Mucosa of descending colon (tissue), 3 donors: ENCODE measurements around the gene THAP4. TPM values are rescaled to one million over a fixed set of nuclear protein-coding genes. Genes with fewer than 3 reads are reported as not detected.
A peak's percentile ranks its signal among the peaks of the same experiment; 100 is the strongest.

Experiments used
- ATAC-seq: fragments of 200-7000 bp; cut with Tn5 transposase; one replicate; pipeline ENCODE4 v1.9.1; 2020; ENCODE audit warnings: mild to moderate bottlenecking, moderate library complexity
- DNase-seq, 3 donors: peaks; one replicate each; pipeline ENCODE4 v3.0.0-alpha.2; 2020
- H3K36me3 ChIP-seq: fragments of 200-600 bp; one replicate; pipeline ENCODE4 v1.8.0; 2021; ENCODE audit warnings: low read depth, mild to moderate bottlenecking
- H3K4me1 ChIP-seq: fragments of 200-600 bp; one replicate; pipeline ENCODE4 v1.8.0; 2021; ENCODE audit warnings: low read depth, mild to moderate bottlenecking
- H3K4me3 ChIP-seq: fragments of 200-600 bp; one replicate; pipeline ENCODE4 v1.8.0; 2021; ENCODE audit warnings: mild to moderate bottlenecking
- H3K9me3 ChIP-seq: fragments of 200-600 bp; one replicate; pipeline ENCODE4 v1.8.0; 2021; ENCODE audit warnings: mild to moderate bottlenecking
- CTCF ChIP-seq: fragments of 200-600 bp; IDR thresholded peaks from one replicate; pipeline ENCODE4 v1.8.0; 2022; ENCODE audit warnings: antibody characterized with exemption, mild to moderate bottlenecking
- intact Hi-C, 2 donors: fragments of 100-400 bp; cut with DNase I in 1 of 2; cut with micrococcal nuclease in 1 of 2; formaldehyde crosslinking; loops; one replicate each; pipeline versions ENCODE4 v1.11.0 to v1.11.1; 2022; cut with DNase I, micrococcal nuclease
- total RNA-seq, 3 donors: library from RNA; stranded (reverse); fragmentation: NEBNext Ultra II Directional in 2 of 3; extraction: Animal tissue kit (Norgen Biotek cat#: 25700) in 2 of 3; gene quantifications; one replicate each; pipeline versions ENCODE4 v1.2.1 to v1.2.4, GENCODE V29; 2021 to 2023
- donor health status: DM: no; HTN: no; CAD: no; lungs with moderate emphysema.
- donor health status: DM: no; HTN: no; CAD: no.
- donor health status: DM: no; HTN: yes; CAD: no.

Gene THAP4
- total RNA-seq, 3 donors from 2014 or later = 67.3 to 86.2 (median 68.8) TPM

GRCh38 chr2:241542278-241542605, 94.7 kb downstream of the THAP4 start:
- no peak for ATAC-seq
- Histone ChIP-seq H3K4me3 (no peak overlapping the region), H3K4me1 (peaks cover 11% of the 10 kb centered on the region), H3K36me3 (no peaks in the 10 kb centered on the region), H3K9me3 (no peaks in the 10 kb centered on the region)
- intact Hi-C loops = no loop called here
- TF ChIP-seq CTCF = no peak
- DNase-seq = no peak

- Histone ChIP-seq H3K4me3 (no peak overlapping the region), H3K36me3 (no peaks in the 10 kb centered on the region), H3K4me1 (peaks cover 11% of the 10 kb centered on the region), H3K9me3 (no peaks in the 10 kb centered on the region)
- no peak for TF ChIP-seq CTCF
- DNase-seq (no peak), ATAC-seq (no peak)
- intact Hi-C loops = no loop called here
These were observed 95.2 kb downstream of the THAP4 start for GRCh38 chr2:241541564-241542277.

- TF ChIP-seq CTCF = no peak
- no peak overlapping the region for H3K4me3 ChIP-seq
- H3K4me1 ChIP-seq = peaks cover 11% of the 10 kb centered on the region
- H3K36me3 ChIP-seq = no peaks in the 10 kb centered on the region
- DNase-seq = peak; percentile 62 to 82 (median 79)
- intact Hi-C loops = no loop called here
- H3K9me3 ChIP-seq = no peaks in the 10 kb centered on the region
- ATAC-seq = peak; percentile 98
These were observed 96.0 kb downstream of the THAP4 start for GRCh38 chr2:241540771-241541561.

GRCh38 chr2:241540401-241540770, 96.6 kb downstream of the THAP4 start:
- no peaks in the 10 kb centered on the region for H3K9me3 ChIP-seq
- H3K36me3 ChIP-seq = no peaks in the 10 kb centered on the region
- ATAC-seq (no peak), DNase-seq (no peak)
- H3K4me3 ChIP-seq = no peak overlapping the region
- TF ChIP-seq CTCF = no peak
- intact Hi-C loops = no loop called here
- H3K4me1 ChIP-seq = peaks cover 11% of the 10 kb centered on the region

GRCh38 chr2:241539616-241540374, 97.2 kb downstream of the THAP4 start:
- H3K4me3 ChIP-seq = no peak overlapping the region
- no peaks in the 10 kb centered on the region for H3K36me3 ChIP-seq
- intact Hi-C loops = no loop called here
- no peak for TF ChIP-seq CTCF
- ATAC-seq (no peak), DNase-seq (no peak)
- H3K9me3 ChIP-seq = no peaks in the 10 kb centered on the region
- peaks cover 11% of the 10 kb centered on the region for H3K4me1 ChIP-seq
